ENCODE measurements around the gene CHMP1B. TPM values are rescaled to one million over a fixed set of nuclear protein-coding genes. Genes with fewer than 3 reads are reported as not detected.

The CHMP1B gene
- total RNA-seq, 4 donors from 2014 or later = 39.0 to 82.1 (median 62.2) TPM

- DNase-seq = no peak
- H3K36me3 ChIP-seq = no peaks in the 10 kb centered on the region
- TF ChIP-seq POLR2A (IDR thresholded peaks at IDR 0.05) = no peak
- no peak for TF ChIP-seq POLR2AphosphoS5 (IDR thresholded peaks at IDR 0.05)
- no peak for TF ChIP-seq EP300 (IDR thresholded peaks at IDR 0.05; ENCODE audit: low read depth)
- TF ChIP-seq CTCF (IDR thresholded peaks at IDR 0.05) = no peak
- no peaks in the 10 kb centered on the region for H3K27me3 ChIP-seq
- in situ Hi-C loops (cut with MboI; ENCODE audit: low pct_ligation_motif_present in 1 of 4, low pct_unique_long_range_greater_than_20kb in 1 of 4, low sequenced_read_pairs in 3 of 4) = no loop called here
- H3K4me1 ChIP-seq = peaks cover 0 to 5% (median 3%) of the 10 kb centered on the region in 4 donors
- intact Hi-C loops (cut with DNase I; ENCODE audit: low total_unique reads) = loop anchor here (5.0 kb wide), 1 partner anchor 158 kb away; the partner anchor contains the start of gene GNAL
- H3K9me3 ChIP-seq = no peaks in the 10 kb centered on the region
- no peak overlapping the region for H3K27ac ChIP-seq
- WGBS, 2 donors (ENCODE audit: low coverage in 1 of 2) = 90 to 98% methylated on average over 4 of the region's 4 CpGs
- H3K4me3 ChIP-seq = no peak overlapping the region
These were observed 5.6 kb upstream of the CHMP1B start for GRCh38 chr18:11845654-11846053.

GRCh38 chr18:11847811-11848210 lies 3.4 kb upstream of the CHMP1B start:
- intact Hi-C loops (cut with DNase I; ENCODE audit: low total_unique reads) = loop anchor here (5.0 kb wide), 1 partner anchor 161 kb away; the partner anchor contains the start of gene GNAL
- in situ Hi-C loops (cut with MboI; ENCODE audit: low pct_ligation_motif_present in 1 of 4, low pct_unique_long_range_greater_than_20kb in 1 of 4, low sequenced_read_pairs in 3 of 4) = no loop called here
- WGBS, 2 donors (ENCODE audit: low coverage in 1 of 2) = 64 to 76% methylated on average over 3 to 4 of the region's 4 CpGs
- H3K4me3 ChIP-seq = no peak overlapping the region
- no peak overlapping the region for H3K27ac ChIP-seq
- H3K4me1 ChIP-seq = peaks cover 7 to 13% (median 8%) of the 10 kb centered on the region in 4 donors
- no peak for TF ChIP-seq EP300 (IDR thresholded peaks at IDR 0.05; ENCODE audit: low read depth)
- TF ChIP-seq CTCF (IDR thresholded peaks at IDR 0.05) = no peak
- TF ChIP-seq POLR2A (IDR thresholded peaks at IDR 0.05) = no peak
- no peak for TF ChIP-seq POLR2AphosphoS5 (IDR thresholded peaks at IDR 0.05)
- DNase-seq = no peak
- H3K9me3 ChIP-seq = no peaks in the 10 kb centered on the region
- no peaks in the 10 kb centered on the region for H3K36me3 ChIP-seq
- no peaks in the 10 kb centered on the region for H3K27me3 ChIP-seq

- Histone ChIP-seq H3K4me3 (no peak overlapping the region), H3K9me3 (no peaks in the 10 kb centered on the region), H3K27me3 (no peaks in the 10 kb centered on the region), H3K4me1 (peaks cover 15 to 28% (median 19%) of the 10 kb centered on the region in 4 donors), H3K27ac (peak overlapping the region; percentile 91 to 98 (median 96)), H3K36me3 (no peaks in the 10 kb centered on the region)
- TF ChIP-seq POLR2A (IDR thresholded peaks at IDR 0.05) (no peak), CTCF (IDR thresholded peaks at IDR 0.05) (no peak), EP300 (IDR thresholded peaks at IDR 0.05; ENCODE audit: low read depth) (no peak), POLR2AphosphoS5 (IDR thresholded peaks at IDR 0.05) (no peak)
- intact Hi-C loops (cut with DNase I; ENCODE audit: low total_unique reads) (loop anchor here (5.0 kb wide), 1 partner anchor 162 kb away; the partner anchor contains the start of gene GNAL), in situ Hi-C loops (cut with MboI; ENCODE audit: low pct_ligation_motif_present in 1 of 4, low pct_unique_long_range_greater_than_20kb in 1 of 4, low sequenced_read_pairs in 3 of 4) (no loop called here)
- DNase-seq = no peak
- WGBS, 2 donors (ENCODE audit: low coverage in 1 of 2) = 90 to 93% methylated on average over 2 to 7 of the region's 7 CpGs
These were observed 1.9 kb upstream of the CHMP1B start for GRCh38 chr18:11849279-11849678.

GRCh38 chr18:11849841-11850634 lies 1.2 kb upstream of the CHMP1B start:
- in situ Hi-C loops (cut with MboI; ENCODE audit: low pct_ligation_motif_present in 1 of 4, low pct_unique_long_range_greater_than_20kb in 1 of 4, low sequenced_read_pairs in 3 of 4) = no loop called here
- intact Hi-C loops (cut with DNase I; ENCODE audit: low total_unique reads) = loop anchor here (5.0 kb wide), 1 partner anchor 163 kb away; the partner anchor contains the start of gene GNAL

More at GRCh38 chr18:11849841-11850634, 1.2 kb upstream of the CHMP1B start:
- H3K4me1 ChIP-seq = peaks cover 15 to 36% (median 19%) of the 10 kb centered on the region in 4 donors
- peak overlapping the region; percentile 91 to 98 (median 96) for H3K27ac ChIP-seq
- DNase-seq = peak; percentile 71
- TF ChIP-seq CTCF (IDR thresholded peaks at IDR 0.05) (peak in 1 of 5 experiments; percentile 7), POLR2A (IDR thresholded peaks at IDR 0.05) (peak; percentile 26), POLR2AphosphoS5 (IDR thresholded peaks at IDR 0.05) (peak; percentile 47 to 68 (median 51)), EP300 (IDR thresholded peaks at IDR 0.05; ENCODE audit: low read depth) (no peak)
- H3K27me3 ChIP-seq = no peaks in the 10 kb centered on the region
- H3K4me3 ChIP-seq = peak overlapping the region; percentile 33 to 92 (median 76)
- no peaks in the 10 kb centered on the region for H3K36me3 ChIP-seq
- H3K9me3 ChIP-seq = no peaks in the 10 kb centered on the region
- 7 to 16% methylated on average over 4 to 17 of the region's 17 CpGs for WGBS, 2 donors (ENCODE audit: low coverage in 1 of 2)
